ENCODE measurements around the gene WSCD1. TPM values are rescaled to one million over a fixed set of nuclear protein-coding genes. Genes with fewer than 3 reads are reported as not detected.

Gene WSCD1
- total RNA-seq, 2 experiments from 2014 or later, result not detected

DNA sequence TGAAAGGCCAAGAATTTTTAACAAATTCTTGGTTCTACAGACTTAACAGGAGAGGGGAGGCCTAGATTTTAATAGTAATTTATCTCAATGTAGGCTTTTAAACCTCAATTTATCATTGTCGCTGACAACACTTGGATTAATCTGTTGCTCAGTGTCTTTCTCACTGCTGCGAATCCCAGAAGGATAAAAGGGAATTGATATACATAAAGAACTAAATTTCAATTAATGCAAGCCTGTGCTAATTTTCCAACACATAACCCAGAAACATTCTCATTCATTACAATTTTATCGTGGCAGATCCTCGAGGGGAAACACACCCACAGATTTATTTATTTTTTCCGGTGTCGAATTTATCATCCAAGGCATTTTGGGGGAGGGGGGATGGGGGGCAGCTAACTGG, 98.1 kb downstream of the WSCD1 start:
- DNase-seq (no peak), ATAC-seq (ENCODE audit: low read depth) (no peak)
- POLR2A ChIA-PET, result no interaction called here
- no peaks in the 10 kb centered on the region for H3K27me3 Mint-ChIP-seq
- H3K9me3 Mint-ChIP-seq, result no peaks in the 10 kb centered on the region
- H3K4me3 Mint-ChIP-seq, result no peak overlapping the region
- no peaks in the 10 kb centered on the region for H3K36me3 Mint-ChIP-seq
- H3K27ac Mint-ChIP-seq, result no peak overlapping the region
- no peaks in the 10 kb centered on the region for H3K4me1 Mint-ChIP-seq

GRCh38 chr17:6170349-6170748, 100.2 kb downstream of the WSCD1 start:
- DNase-seq (no peak), ATAC-seq (ENCODE audit: low read depth) (no peak)
- H3K27ac Mint-ChIP-seq, result no peak overlapping the region
- H3K4me1 Mint-ChIP-seq, result no peaks in the 10 kb centered on the region
- no peaks in the 10 kb centered on the region for H3K27me3 Mint-ChIP-seq
- H3K9me3 Mint-ChIP-seq, result no peaks in the 10 kb centered on the region
- POLR2A ChIA-PET, result no interaction called here
- H3K36me3 Mint-ChIP-seq, result no peaks in the 10 kb centered on the region
- no peak overlapping the region for H3K4me3 Mint-ChIP-seq

- no peaks in the 10 kb centered on the region for H3K36me3 Mint-ChIP-seq
- POLR2A ChIA-PET, result no interaction called here
- H3K27ac Mint-ChIP-seq, result no peak overlapping the region
These were observed 102.6 kb downstream of the WSCD1 start for GRCh38 chr17:6172642-6173330.

GRCh38 chr17:6173653-6174052, 103.5 kb downstream of the WSCD1 start:
- Mint-ChIP-seq H3K27me3 (no peaks in the 10 kb centered on the region), H3K27ac (no peak overlapping the region), H3K36me3 (no peaks in the 10 kb centered on the region), H3K4me1 (no peaks in the 10 kb centered on the region), H3K9me3 (no peaks in the 10 kb centered on the region), H3K4me3 (no peak overlapping the region)
- POLR2A ChIA-PET, result no interaction called here
- ATAC-seq (ENCODE audit: low read depth) (no peak), DNase-seq (no peak)

More at GRCh38 chr17:6172642-6173330, 102.6 kb downstream of the WSCD1 start:
- ATAC-seq (ENCODE audit: low read depth) (no peak), DNase-seq (no peak)
- Mint-ChIP-seq H3K9me3 (no peaks in the 10 kb centered on the region), H3K4me1 (no peaks in the 10 kb centered on the region), H3K4me3 (no peak overlapping the region), H3K27me3 (no peaks in the 10 kb centered on the region)
